K562 (cell line): ENCODE data around the gene DRICH1. TPM values are rescaled to one million over a fixed set of nuclear protein-coding genes. Genes with fewer than 3 reads are reported as not detected.
"Not testable (repeated sequence)": the region's sequence is repeated elsewhere in the genome, so short reads cannot be mapped to it uniquely, and the experiment has no call there.

Experiments
- ATAC-seq: fragments of 200-7000 bp; cut with Tn5 transposase; 3 replicates; pipeline ENCODE4 v1.9.1; 2020; ENCODE audit warnings: moderate library complexity
- BruUV-seq: library from RNA; stranded (reverse); fragments of 400-500 nt; replicated peaks from 2 replicates; lab custom pipeline; 2021; lab: Mats Ljungman, UMichigan
- CTCF ChIA-PET: fragments of 300-600 bp; formaldehyde crosslinking; extraction: SDS; loops from one replicate; lab custom pipeline; 2021; ENCODE audit warnings: low intra/inter-chr PET ratio; lab: Yijun Ruan, JAX
- POLR2A ChIA-PET: fragments of 300-600, 350-650 bp; sonication (Branson Sonifier 250); formaldehyde crosslinking; extraction: SDS; loops from one replicate; lab custom pipeline; 2021; ENCODE audit warnings: antibody characterized with exemption, inconsistent platforms; lab: Yijun Ruan, JAX
- DNase-seq, 4 experiments: peaks; one replicate each; pipeline versions ENCODE4 v3.0.0 to v3.0.0-alpha.2; 2011 to 2018; ENCODE audit warnings: low spot score in 3 of 4, mixed read lengths in 3 of 4; ENCODE audit errors: extremely low read depth in 1 of 4
- FAIRE-seq: peaks from 2 replicates; lab custom pipeline; 2011; peaks lifted over from hg19 to GRCh38; lab: Jason Lieb, UNC
- H2AFZ ChIP-seq: 2 replicates; pipeline ENCODE4 v1.6.0; 2011; ENCODE audit warnings: low read depth, low read length, control low read depth, inconsistent platforms
- H3K27ac ChIP-seq: fragments of 200-600 bp; 3 replicates; pipeline ENCODE4 v1.8.0; 2011; ENCODE audit warnings: low read depth, mild to moderate bottlenecking, control low read depth, inconsistent platforms, low read length, moderate library complexity, mixed read lengths; ENCODE audit errors: extremely low read depth
- H3K27me3 ChIP-seq, 2 experiments: fragments of 300-600 bp in 1 of 2; 2 replicates in 1 of 2; 3 replicates in 1 of 2; pipeline versions ENCODE4 v1.6.0 to v1.8.0; 2011; ENCODE audit warnings: inconsistent platforms in 2 of 2, low read length in 2 of 2, mild to moderate bottlenecking in 1 of 2, mixed read lengths in 1 of 2, moderate library complexity in 1 of 2; ENCODE audit not compliant: control insufficient read depth in 2 of 2, insufficient read depth in 2 of 2
- H3K36me3 ChIP-seq: fragments of 300-600 bp; 3 replicates; pipeline ENCODE4 v1.8.0; 2011; ENCODE audit warnings: mild to moderate bottlenecking, low read length, inconsistent platforms; ENCODE audit not compliant: control insufficient read depth, insufficient read depth
- H3K4me1 ChIP-seq, 2 experiments: fragments of 200-600 bp in 1 of 2; replicated peaks in 1 of 2; 2 replicates in 1 of 2; 3 replicates in 1 of 2; pipeline versions ENCODE4 v1.5.1 to v1.8.0; 2011; ENCODE audit warnings: inconsistent platforms in 2 of 2, low read length in 2 of 2, mild to moderate bottlenecking in 1 of 2, mixed read lengths in 1 of 2, moderate library complexity in 1 of 2; ENCODE audit not compliant: control insufficient read depth in 2 of 2, insufficient read depth in 2 of 2
- H3K4me2 ChIP-seq: 2 replicates; pipeline ENCODE4 v1.6.1; 2011; ENCODE audit warnings: low read length, control low read depth, inconsistent platforms, mixed read lengths; ENCODE audit not compliant: insufficient read depth
- H3K4me3 ChIP-seq: fragments of 200-600 bp; sonication (generic), shearing (Covaris generic); 2 replicates; pipeline ENCODE4 v1.5.1; 2016; ENCODE audit warnings: control low read depth, inconsistent platforms
- H3K79me2 ChIP-seq: fragments of 200-600 bp; 3 replicates; pipeline ENCODE4 v1.8.0; 2011; ENCODE audit warnings: low read length, inconsistent platforms; ENCODE audit not compliant: control insufficient read depth, insufficient read depth
- H3K9ac ChIP-seq, 2 experiments: 2 replicates each; pipeline versions ENCODE4 v1.6.0 to v1.6.1; 2011; ENCODE audit warnings: low read depth in 2 of 2, low read length in 2 of 2, control low read depth in 1 of 2, inconsistent platforms in 1 of 2, mild to moderate bottlenecking in 1 of 2, mixed read lengths in 1 of 2; ENCODE audit not compliant: insufficient read depth in 1 of 2
- H3K9me1 ChIP-seq: one replicate; pipeline ENCODE4 v1.6.0; 2011; ENCODE audit warnings: inconsistent platforms, mild to moderate bottlenecking, low read length, moderate library complexity; ENCODE audit not compliant: control insufficient read depth, insufficient read depth
- H3K9me3 ChIP-seq: replicated peaks from 2 replicates; pipeline ENCODE4 v1.5.1; 2011; ENCODE audit warnings: low read depth, low read length, inconsistent platforms; ENCODE audit not compliant: control insufficient read depth, insufficient read depth
- H4K20me1 ChIP-seq: replicated peaks from 2 replicates; pipeline ENCODE4 v1.6.1; 2011; ENCODE audit warnings: low read length, inconsistent platforms, mixed read lengths; ENCODE audit not compliant: control insufficient read depth, insufficient read depth
- BHLHE40 ChIP-seq: IDR thresholded peaks from 2 replicates; pipeline ENCODE4 v1.6.1; 2011; ENCODE audit warnings: low read length, improper control_type of control experiment
- FOXK2 ChIP-seq, 2 experiments: fragments of 450-650 bp; IDR thresholded peaks in 1 of 2; conservative IDR thresholded peaks in 1 of 2; 2 replicates each; pipeline ENCODE4 v1.6.1; 2016; ENCODE audit warnings: low read depth in 2 of 2, mild to moderate bottlenecking in 1 of 2
- KLF16 ChIP-seq: IDR thresholded peaks from 2 replicates; pipeline ENCODE4 v1.6.1; 2016; ENCODE audit warnings: antibody characterized with exemption
- MNT ChIP-seq, 2 experiments: fragments of 450-650 bp; conservative IDR thresholded peaks; 2 replicates each; pipeline ENCODE4 v1.6.1; 2017; ENCODE audit warnings: mild to moderate bottlenecking in 2 of 2, moderate library complexity in 2 of 2
- RAD21 ChIP-seq, 2 experiments: fragments of 250-450 bp in 1 of 2; fragments of 450-650 bp in 1 of 2; sonication (Bioruptor Pico) in 1 of 2; formaldehyde crosslinking in 1 of 2; IDR thresholded peaks in 1 of 2; conservative IDR thresholded peaks in 1 of 2; 2 replicates each; pipeline versions ENCODE4 v1.4.0 to v1.8.0; 2020 to 2022; ENCODE audit warnings: mild to moderate bottlenecking in 2 of 2, moderate library complexity in 1 of 2
- RB1 ChIP-seq: fragments of 450-650 bp; IDR thresholded peaks from 2 replicates; pipeline ENCODE4 v1.6.1; 2017; ENCODE audit warnings: low read depth, mild to moderate bottlenecking
- REST ChIP-seq, 2 experiments: fragments of 450-650 bp; formaldehyde crosslinking in 1 of 2; IDR thresholded peaks; 2 replicates each; pipeline versions ENCODE4 v1.4.0 to v1.6.1; 2014 to 2020; ENCODE audit warnings: mild to moderate bottlenecking in 2 of 2, borderline replicate concordance in 1 of 2, low read depth in 1 of 2
- SMC3 ChIP-seq: conservative IDR thresholded peaks from 2 replicates; pipeline ENCODE4 v1.6.1; 2011; ENCODE audit warnings: low read depth, low read length, improper control_type of control experiment; ENCODE audit not compliant: insufficient read depth
- WGBS: fragments of 100-300 bp; shearing (Covaris generic); methylation state at CpG from one replicate; pipeline ENCODE4 v1.1.6; 2016; ENCODE audit warnings: low coverage, mixed read lengths; ENCODE audit not compliant: insufficient coverage; ENCODE audit errors: missing lambda C conversion rate; 5-methylcytosine and 5-hydroxymethylcytosine counted together
- in situ Hi-C: fragments of 300-500 bp; cut with MboI; formaldehyde crosslinking; loops from 4 replicates; pipeline ENCODE4 v1.15.0; 2018; ENCODE audit warnings: inconsistent platforms, mixed read lengths
- intact Hi-C: fragments of 100-400 bp; cut with micrococcal nuclease; formaldehyde crosslinking; loops from 2 replicates; pipeline ENCODE4 v1.14.2; 2022
- polyA plus RNA-seq, 8 experiments: library from polyadenylated mRNA; depleted of rRNA in 4 of 8; stranded (reverse) in 5 of 8; unstranded in 3 of 8; fragments of >200 nt; fragmentation: Nextera tagmentation in 2 of 8; fragmentation: Illumina TruSeq in 1 of 8; extraction: Ambion mirVana in 2 of 8; extraction: Trizol in 1 of 8; gene quantifications; 2 replicates each; pipeline versions ENCODE4 v1.2.1 to v1.2.3, GENCODE V29; 2011 to 2014; ENCODE audit warnings: inconsistent platforms in 1 of 8, missing spikeins in 1 of 8
- total RNA-seq, 7 experiments: library from RNA; depleted of rRNA in 6 of 7; stranded (reverse); fragments of >200 nt in 6 of 7; fragmentation: Illumina TruSeq in 2 of 7; extraction: Trizol in 2 of 7; gene quantifications; 2 replicates each; pipeline versions ENCODE4 v1.2.1 to v1.2.3, GENCODE V29; 2011 to 2021; ENCODE audit warnings: low replicate concordance in 1 of 7

Gene DRICH1
- total and polyA plus RNA-seq, 9 of the 15 experiments (the other 6 are each of a cell fraction or from before 2014, with no cell fraction given), result 0.07 to 0.36 (median 0.14) TPM; not detected in 2

GRCh38 chr22:23627401-23628055 lies 4.6 kb downstream of the DRICH1 start:
- not testable (repeated sequence) for H3K27me3 ChIP-seq; H3K79me2 ChIP-seq; H3K9ac ChIP-seq; H3K27ac ChIP-seq; H3K9me3 ChIP-seq; H4K20me1 ChIP-seq; H2AFZ ChIP-seq; H3K4me3 ChIP-seq; H3K4me1 ChIP-seq; BruUV-seq; H3K36me3 ChIP-seq; H3K9me1 ChIP-seq; H3K4me2 ChIP-seq; TF ChIP-seq REST (CRISPR knock-in tag; IDR thresholded peaks at IDR 0.05; ENCODE audit: low read depth)
- intact Hi-C loops, result loop anchor here (5.0 to 10.0 kb wide), 2 partner anchors 137 to 220 kb away; partner anchors contain the start of genes C22orf15 and CHCHD10
- DNase-seq (peak in 2 of 4 experiments; percentile 42 to 63), FAIRE-seq (peak; percentile 23), ATAC-seq (peak; percentile 99)
- ChIA-PET CTCF (interaction anchor here (0.7 kb wide), 1 partner anchor 222 kb away, joined by 3 read pairs; no protein-coding TSS in a partner anchor), POLR2A (interaction anchor here (1.6 kb wide), 1 partner anchor 20 kb away, joined by 3 read pairs; no protein-coding TSS in a partner anchor)
- in situ Hi-C loops, result loop anchor here (10.0 kb wide), 1 partner anchor 217 kb away; no protein-coding TSS in a partner anchor
- no CpG with 5 or more reads among the region's 3 CpGs for WGBS
- TF ChIP-seq REST (IDR thresholded peaks at IDR 0.05; ENCODE audit: borderline replicate concordance), result peak; percentile 82
- 0 out of 4 replicates have a peak, but pooled peaks of 1 of the 2 experiments have one; percentile 20 for TF ChIP-seq MNT (conservative IDR thresholded peaks at IDR 0.05)
- TF ChIP-seq RAD21 (CRISPR knock-in tag; conservative IDR thresholded peaks at IDR 0.05 in 1 of 2, IDR thresholded peaks at IDR 0.05 in 1 of 2), result peak in 1 of 2 experiments; percentile 67; a peak in 2 of 4 replicates
- TF ChIP-seq BHLHE40, result peak; percentile 25; the same call in 1 of the 2 replicates
- peak; percentile 31; the same call in 1 of the 2 replicates for TF ChIP-seq SMC3
- 0 out of 4 replicates have a peak, but pooled peaks of 1 of the 2 experiments have one; percentile 16 for TF ChIP-seq FOXK2 (conservative IDR thresholded peaks at IDR 0.05 in 1 of 2, IDR thresholded peaks at IDR 0.05 in 1 of 2; ENCODE audit: low read depth in 2 of 2)
- 0 out of 2 replicates have a peak, but pooled peaks have one; percentile 12 for TF ChIP-seq KLF16
- TF ChIP-seq RB1, result 0 out of 2 replicates have a peak, but pooled peaks have one; percentile 25
